GM23248 (cell line): Measurements from ENCODE around the gene ARHGAP23.

Experiments used
- EZH2 ChIP-seq: fragments of 200-600 bp; sonication (generic); IDR thresholded peaks from 2 replicates; pipeline ENCODE4 v1.6.1; 2018; ENCODE audit warnings: antibody characterized with exemption, mild to moderate bottlenecking; ENCODE audit not compliant: insufficient read depth, poor library complexity, severe bottlenecking
- EZH2phosphoT487 ChIP-seq: fragments of 200-600 bp; sonication (generic); IDR thresholded peaks from 2 replicates; pipeline ENCODE4 v1.6.1; 2018; ENCODE audit warnings: antibody characterized with exemption, moderate library complexity, mild to moderate bottlenecking, low read depth; ENCODE audit not compliant: insufficient read depth

DNA sequence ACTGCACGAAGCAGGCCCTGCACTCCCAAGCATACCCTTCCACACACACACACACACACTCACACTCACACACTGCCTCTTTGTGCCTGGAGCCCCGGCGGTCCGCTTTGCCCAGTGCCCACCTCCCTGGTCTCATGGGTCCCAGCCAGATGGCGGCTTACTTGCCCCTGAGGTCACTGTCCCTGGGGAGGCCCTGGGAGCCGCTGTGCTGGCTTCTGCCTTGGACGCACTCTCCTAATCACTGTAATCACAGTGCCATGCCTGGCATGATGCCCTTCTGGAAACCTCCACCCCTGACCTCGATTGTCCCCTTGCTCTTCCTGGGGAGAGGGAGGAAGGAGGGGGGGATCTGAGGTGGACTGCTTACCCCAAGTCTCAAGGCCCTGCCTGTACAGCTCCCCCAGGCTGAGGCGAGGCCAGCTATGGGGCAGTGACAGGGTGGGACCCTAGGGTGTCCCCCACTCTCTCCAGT lies 36.0 kb downstream of the ARHGAP23 start:
- TF ChIP-seq EZH2 = no peak
- no peak for TF ChIP-seq EZH2phosphoT487
